SK-N-MC (cell line): ENCODE results near the gene LRRC74B.

Experiments used
- EZH2 ChIP-seq: fragments of 200-600 bp; sonication (generic); IDR thresholded peaks from one replicate; pipeline ENCODE4 v1.6.1; 2017; ENCODE audit warnings: antibody characterized with exemption
- POLR2AphosphoS5 ChIP-seq: IDR thresholded peaks from 2 replicates; pipeline ENCODE4 v1.6.1; 2012; ENCODE audit warnings: mild to moderate bottlenecking, low read depth, low read length, borderline replicate concordance

DNA sequence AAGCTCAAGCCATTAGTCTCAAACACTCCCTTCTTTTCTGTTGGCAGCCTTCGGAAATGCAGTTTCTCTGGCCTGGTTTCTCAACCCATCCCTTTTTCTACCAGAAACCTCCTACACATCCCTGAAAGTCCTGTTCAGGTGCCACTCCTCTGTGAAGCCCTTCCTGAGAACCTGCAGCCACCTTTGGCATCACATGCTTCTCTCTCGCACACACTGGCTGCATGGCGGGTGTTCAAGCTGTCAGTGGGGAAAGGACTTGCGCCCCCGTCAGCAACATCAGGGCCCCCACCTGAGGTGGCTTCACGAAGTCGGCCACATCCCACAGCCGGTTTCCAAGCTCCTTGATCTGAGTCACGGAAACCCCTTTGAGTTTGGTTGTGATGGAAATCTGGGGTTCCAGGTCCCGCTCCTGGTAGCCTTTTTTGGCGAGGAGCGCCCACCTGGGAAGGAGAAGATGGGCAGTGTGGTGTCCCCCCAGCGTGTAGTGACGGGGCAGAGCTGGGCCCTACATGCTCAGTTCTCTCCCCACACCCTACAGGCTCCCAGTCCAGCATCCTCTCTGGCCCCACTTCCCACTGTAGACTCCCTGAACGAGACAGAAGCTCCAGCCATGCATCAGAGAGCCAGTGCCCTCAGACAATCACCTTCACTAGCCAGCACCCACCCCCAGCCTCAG, 1.7 kb upstream of the LRRC74B start:
- no peak for TF ChIP-seq POLR2AphosphoS5
- no peak for TF ChIP-seq EZH2
